ENCODE measurements around the gene MOB1A. TPM values are rescaled to one million over a fixed set of nuclear protein-coding genes. Genes with fewer than 3 reads are reported as not detected.

The MOB1A gene
- total and polyA plus RNA-seq, 2 of the 13 experiments (the other 11 are each of a cell fraction or from before 2014, with no cell fraction given) = 48.2 to 139 TPM

DNA sequence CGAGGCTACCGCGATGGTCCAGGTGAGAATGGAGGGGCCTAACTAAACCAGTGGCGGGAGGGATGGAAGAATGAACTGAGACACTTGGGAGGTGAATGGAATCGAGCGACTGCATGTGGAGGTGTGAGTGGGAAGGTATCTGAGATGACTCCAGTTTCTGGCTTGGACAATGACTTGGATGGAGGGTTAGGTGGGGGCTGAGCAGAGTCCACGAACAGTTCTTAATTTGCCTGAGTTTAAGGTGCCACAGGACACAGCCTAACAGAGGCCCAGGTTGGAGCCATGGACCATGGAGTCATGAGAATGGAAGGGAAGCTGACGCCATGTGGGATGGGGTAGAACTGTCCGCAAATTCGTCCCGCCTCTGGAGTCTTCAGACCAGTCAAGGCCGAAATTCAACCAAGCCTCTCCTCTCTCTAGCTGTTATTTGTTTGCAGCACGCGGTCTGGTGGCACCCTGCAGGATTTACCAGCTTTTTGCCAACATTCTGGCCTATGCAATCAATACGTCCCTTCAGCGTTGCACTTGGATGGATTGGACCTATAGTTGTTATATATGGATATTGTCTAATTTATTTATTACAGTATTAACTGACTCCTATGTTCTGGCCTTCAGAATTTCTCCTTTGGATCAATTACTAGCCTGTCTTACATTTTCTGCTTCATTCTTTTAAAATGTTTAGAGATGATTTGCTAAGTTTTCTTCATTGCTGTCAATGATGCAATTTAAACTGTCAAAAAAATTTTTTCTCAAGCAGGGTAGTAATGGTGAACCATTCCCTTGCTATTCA is 30.0 kb downstream of the MOB1A start (continued):
- TF ChIP-seq ETS1 (CRISPR knock-in tag; IDR thresholded peaks at IDR 0.05) = no peak
- no peak for TF ChIP-seq ZNF12 (CRISPR knock-in tag; IDR thresholded peaks at IDR 0.05)
- TF ChIP-seq, protein P1, sequence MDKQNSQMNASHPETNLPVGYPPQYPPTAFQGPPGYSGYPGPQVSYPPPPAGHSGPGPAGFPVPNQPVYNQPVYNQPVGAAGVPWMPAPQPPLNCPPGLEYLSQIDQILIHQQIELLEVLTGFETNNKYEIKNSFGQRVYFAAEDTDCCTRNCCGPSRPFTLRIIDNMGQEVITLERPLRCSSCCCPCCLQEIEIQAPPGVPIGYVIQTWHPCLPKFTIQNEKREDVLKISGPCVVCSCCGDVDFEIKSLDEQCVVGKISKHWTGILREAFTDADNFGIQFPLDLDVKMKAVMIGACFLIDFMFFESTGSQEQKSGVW (CRISPR knock-in tag; IDR thresholded peaks at IDR 0.05; ENCODE audit: borderline replicate concordance) = no peak
- no peak for TF ChIP-seq ZNF329 (CRISPR knock-in tag; IDR thresholded peaks at IDR 0.05; ENCODE audit: low read depth)
- peak; percentile 71 for TF ChIP-seq ZNF704 (CRISPR knock-in tag; IDR thresholded peaks at IDR 0.05; ENCODE audit: borderline replicate concordance)
- TF ChIP-seq, protein P2, sequence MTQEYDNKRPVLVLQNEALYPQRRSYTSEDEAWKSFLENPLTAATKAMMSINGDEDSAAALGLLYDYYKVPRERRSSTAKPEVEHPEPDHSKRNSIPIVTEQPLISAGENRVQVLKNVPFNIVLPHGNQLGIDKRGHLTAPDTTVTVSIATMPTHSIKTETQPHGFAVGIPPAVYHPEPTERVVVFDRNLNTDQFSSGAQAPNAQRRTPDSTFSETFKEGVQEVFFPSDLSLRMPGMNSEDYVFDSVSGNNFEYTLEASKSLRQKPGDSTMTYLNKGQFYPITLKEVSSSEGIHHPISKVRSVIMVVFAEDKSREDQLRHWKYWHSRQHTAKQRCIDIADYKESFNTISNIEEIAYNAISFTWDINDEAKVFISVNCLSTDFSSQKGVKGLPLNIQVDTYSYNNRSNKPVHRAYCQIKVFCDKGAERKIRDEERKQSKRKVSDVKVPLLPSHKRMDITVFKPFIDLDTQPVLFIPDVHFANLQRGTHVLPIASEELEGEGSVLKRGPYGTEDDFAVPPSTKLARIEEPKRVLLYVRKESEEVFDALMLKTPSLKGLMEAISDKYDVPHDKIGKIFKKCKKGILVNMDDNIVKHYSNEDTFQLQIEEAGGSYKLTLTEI (CRISPR knock-in tag; conservative IDR thresholded peaks at IDR 0.05) = no peak
- no peak for TF ChIP-seq ELF3 (CRISPR knock-in tag; IDR thresholded peaks at IDR 0.05)
- TF ChIP-seq KLF6 (CRISPR knock-in tag; IDR thresholded peaks at IDR 0.05) = no peak
- no peak for TF ChIP-seq CEBPG (CRISPR knock-in tag; IDR thresholded peaks at IDR 0.05)
- no peak for TF ChIP-seq ZNF362 (CRISPR knock-in tag; IDR thresholded peaks at IDR 0.05; ENCODE audit: borderline replicate concordance)
- no peak for TF ChIP-seq NCOA1 (CRISPR knock-in tag; IDR thresholded peaks at IDR 0.05)
- no peak for TF ChIP-seq GTF2F1 (IDR thresholded peaks at IDR 0.05; ENCODE audit: low read length)
- no peak for TF ChIP-seq ELK4 (CRISPR knock-in tag; IDR thresholded peaks at IDR 0.05; ENCODE audit: borderline replicate concordance)
- TF ChIP-seq, protein P3, sequence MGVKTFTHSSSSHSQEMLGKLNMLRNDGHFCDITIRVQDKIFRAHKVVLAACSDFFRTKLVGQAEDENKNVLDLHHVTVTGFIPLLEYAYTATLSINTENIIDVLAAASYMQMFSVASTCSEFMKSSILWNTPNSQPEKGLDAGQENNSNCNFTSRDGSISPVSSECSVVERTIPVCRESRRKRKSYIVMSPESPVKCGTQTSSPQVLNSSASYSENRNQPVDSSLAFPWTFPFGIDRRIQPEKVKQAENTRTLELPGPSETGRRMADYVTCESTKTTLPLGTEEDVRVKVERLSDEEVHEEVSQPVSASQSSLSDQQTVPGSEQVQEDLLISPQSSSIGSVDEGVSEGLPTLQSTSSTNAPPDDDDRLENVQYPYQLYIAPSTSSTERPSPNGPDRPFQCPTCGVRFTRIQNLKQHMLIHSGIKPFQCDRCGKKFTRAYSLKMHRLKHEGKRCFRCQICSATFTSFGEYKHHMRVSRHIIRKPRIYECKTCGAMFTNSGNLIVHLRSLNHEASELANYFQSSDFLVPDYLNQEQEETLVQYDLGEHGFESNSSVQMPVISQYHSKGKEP (CRISPR knock-in tag; IDR thresholded peaks at IDR 0.05) = no peak
- no peak for TF ChIP-seq ZNF317 (CRISPR knock-in tag; IDR thresholded peaks at IDR 0.05)
- TF ChIP-seq ZNF138 (CRISPR knock-in tag; IDR thresholded peaks at IDR 0.05; ENCODE audit: low read depth) = no peak
- TF ChIP-seq, protein P4, sequence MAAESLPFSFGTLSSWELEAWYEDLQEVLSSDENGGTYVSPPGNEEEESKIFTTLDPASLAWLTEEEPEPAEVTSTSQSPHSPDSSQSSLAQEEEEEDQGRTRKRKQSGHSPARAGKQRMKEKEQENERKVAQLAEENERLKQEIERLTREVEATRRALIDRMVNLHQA (CRISPR knock-in tag; IDR thresholded peaks at IDR 0.05) = no peak
- TF ChIP-seq, protein P5, sequence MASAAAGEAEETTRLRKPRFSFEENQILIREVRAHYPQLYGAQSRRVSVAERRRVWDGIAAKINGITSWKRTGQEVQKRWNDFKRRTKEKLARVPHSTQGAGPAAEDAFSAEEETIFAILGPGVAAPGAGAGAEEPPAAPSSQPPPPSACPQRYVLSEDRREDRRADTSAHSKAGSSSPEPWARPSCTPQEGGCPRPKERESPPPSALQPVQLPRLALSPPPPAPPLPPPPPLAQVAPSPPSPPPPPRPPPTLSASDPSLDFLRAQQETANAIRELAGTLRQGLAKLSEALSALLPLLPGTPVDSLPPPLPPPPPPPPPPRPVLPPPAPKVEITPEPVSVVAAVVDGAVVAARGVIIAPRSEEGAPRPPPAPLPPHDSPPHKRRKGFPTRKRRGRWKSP (CRISPR knock-in tag; IDR thresholded peaks at IDR 0.05) = no peak
